Panc1 (cell line): Measurements from ENCODE around the gene PTPRE. TPM values are rescaled to one million over a fixed set of nuclear protein-coding genes. Genes with fewer than 3 reads are reported as not detected.

Experiments used
- ATAC-seq: fragments of 200-7000 bp; cut with Tn5 transposase; 2 replicates; pipeline ENCODE4 v1.9.1; 2020; ENCODE audit warnings: mild to moderate bottlenecking, moderate library complexity
- BruUV-seq: library from RNA; stranded (reverse); fragments of 400-500 nt; replicated peaks from 2 replicates; lab custom pipeline; 2021; lab: Mats Ljungman, UMichigan
- CTCF ChIA-PET: fragments of 300-600 bp; sonication (Branson Sonifier 250); formaldehyde crosslinking; loops from one replicate; lab custom pipeline; 2022; ENCODE audit warnings: antibody characterized with exemption; lab: Charles Lee
- POLR2A ChIA-PET: fragments of 300-600 bp; sonication (Branson Sonifier 250); formaldehyde crosslinking; loops from one replicate; lab custom pipeline; 2022; ENCODE audit warnings: antibody characterized with exemption; lab: Charles Lee
- DNase-seq: peaks from one replicate; pipeline ENCODE4 v3.0.0-alpha.2; 2010; ENCODE audit warnings: low read depth, low spot score
- H3K27ac ChIP-seq: 2 replicates; pipeline ENCODE4 v1.5.1; 2011; ENCODE audit warnings: mild to moderate bottlenecking, low read length, inconsistent platforms
- H3K27me3 ChIP-seq: fragments of 200-500 bp; sonication (Bioruptor generic); 2 replicates; pipeline ENCODE4 v1.6.0; 2014; ENCODE audit warnings: low read length, inconsistent platforms; ENCODE audit not compliant: control insufficient read depth, insufficient read depth
- H3K36me3 ChIP-seq: fragments of 200-500 bp; sonication (Bioruptor generic); 2 replicates; pipeline ENCODE4 v1.5.1; 2014; ENCODE audit warnings: inconsistent platforms, mild to moderate bottlenecking, low read length, moderate library complexity; ENCODE audit not compliant: control insufficient read depth, insufficient read depth
- H3K4me1 ChIP-seq: 2 replicates; pipeline ENCODE4 v1.5.1; 2011; ENCODE audit warnings: inconsistent platforms, mild to moderate bottlenecking, low read length, moderate library complexity; ENCODE audit not compliant: control insufficient read depth, insufficient read depth
- H3K4me3 ChIP-seq, 2 experiments: 2 replicates each; pipeline ENCODE4 v1.5.1; 2011 to 2012; ENCODE audit warnings: low read depth in 2 of 2, low read length in 2 of 2, mild to moderate bottlenecking in 2 of 2, inconsistent platforms in 1 of 2, moderate library complexity in 1 of 2
- H3K9me3 ChIP-seq: fragments of 200-500 bp; sonication (Bioruptor generic); 2 replicates; pipeline ENCODE4 v1.5.1; 2014; ENCODE audit warnings: low read depth, mild to moderate bottlenecking, inconsistent platforms, low read length, moderate library complexity; ENCODE audit not compliant: control insufficient read depth, insufficient read depth
- POLR2AphosphoS5 ChIP-seq: IDR thresholded peaks from 2 replicates; pipeline ENCODE4 v1.6.1; 2012; ENCODE audit warnings: mild to moderate bottlenecking, low read depth, low read length, moderate library complexity
- SIN3A ChIP-seq: IDR thresholded peaks from 2 replicates; pipeline ENCODE4 v1.6.1; 2012; ENCODE audit warnings: low read depth, mild to moderate bottlenecking, low read length, moderate library complexity, borderline replicate concordance; ENCODE audit not compliant: insufficient read depth
- TCF7L2 ChIP-seq: IDR thresholded peaks from 2 replicates; pipeline ENCODE4 v1.6.1; 2011; ENCODE audit warnings: mild to moderate bottlenecking, low read depth, low read length, inconsistent platforms
- in situ Hi-C: cut with HindIII; loops from 2 replicates; pipeline ENCODE4 v1.10.0; 2016; ENCODE audit warnings: low sequenced_read_pairs, low pct_unique_long_range_greater_than_20kb
- intact Hi-C: fragments of 100-400 bp; cut with micrococcal nuclease; formaldehyde crosslinking; loops from one replicate; pipeline ENCODE4 v1.10.0; 2022; ENCODE audit not compliant: unreplicated experiment
- total RNA-seq: library from RNA; stranded (reverse); gene quantifications from one replicate; pipeline ENCODE4 v1.2.1, GENCODE V29; 2021; ENCODE audit not compliant: unreplicated experiment
- TF ChIP-seq, protein P1 (sequence below), 2 experiments: IDR thresholded peaks; 2 replicates each; pipeline ENCODE4 v1.6.1; 2011 to 2012; ENCODE audit warnings: low read depth in 2 of 2, control low read depth in 1 of 2, low read length in 1 of 2, mild to moderate bottlenecking in 1 of 2, moderate library complexity in 1 of 2; ENCODE audit not compliant: insufficient read depth in 1 of 2
- TF ChIP-seq, protein P2 (sequence below): fragments of 450-650 bp; IDR thresholded peaks from 2 replicates; pipeline ENCODE4 v1.5.1; 2017; ENCODE audit warnings: mild to moderate bottlenecking

Gene PTPRE
- total RNA-seq, 1 experiment from 2014 or later, result 0.44 TPM

DNA sequence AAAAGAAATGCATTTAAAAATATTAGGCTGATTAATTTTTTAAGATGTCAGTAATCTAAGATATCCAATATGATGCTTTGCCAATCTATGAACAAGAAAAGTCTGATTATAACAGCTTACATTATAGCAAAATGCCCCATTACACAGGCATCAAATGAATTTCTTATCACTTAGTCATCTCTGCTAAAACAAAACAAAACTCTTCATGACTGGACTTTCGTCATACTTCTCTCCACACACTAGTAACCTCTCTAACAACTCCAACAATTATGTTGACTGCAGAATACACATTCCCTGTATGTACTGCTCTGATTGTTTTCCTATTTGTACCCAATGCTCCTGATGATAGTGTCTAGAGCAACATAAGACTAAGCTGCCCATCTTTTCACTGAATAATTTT lies 223.1 kb downstream of the PTPRE start:
- CTCF ChIA-PET, result no interaction called here

More for the DNA sequence above, 223.1 kb downstream of the PTPRE start:
- H3K4me3 ChIP-seq, result no peak overlapping the region
- peaks cover 5% of the 10 kb centered on the region; the same call in 1 of the 2 replicates for H3K36me3 ChIP-seq
- intact Hi-C loops (no loop called here), in situ Hi-C loops (no loop called here)
- no peaks in the 10 kb centered on the region for H3K9me3 ChIP-seq
- no TSS peak for BruUV-seq
- DNase-seq (no peak), ATAC-seq (no peak)
- TF ChIP-seq, protein P1, sequence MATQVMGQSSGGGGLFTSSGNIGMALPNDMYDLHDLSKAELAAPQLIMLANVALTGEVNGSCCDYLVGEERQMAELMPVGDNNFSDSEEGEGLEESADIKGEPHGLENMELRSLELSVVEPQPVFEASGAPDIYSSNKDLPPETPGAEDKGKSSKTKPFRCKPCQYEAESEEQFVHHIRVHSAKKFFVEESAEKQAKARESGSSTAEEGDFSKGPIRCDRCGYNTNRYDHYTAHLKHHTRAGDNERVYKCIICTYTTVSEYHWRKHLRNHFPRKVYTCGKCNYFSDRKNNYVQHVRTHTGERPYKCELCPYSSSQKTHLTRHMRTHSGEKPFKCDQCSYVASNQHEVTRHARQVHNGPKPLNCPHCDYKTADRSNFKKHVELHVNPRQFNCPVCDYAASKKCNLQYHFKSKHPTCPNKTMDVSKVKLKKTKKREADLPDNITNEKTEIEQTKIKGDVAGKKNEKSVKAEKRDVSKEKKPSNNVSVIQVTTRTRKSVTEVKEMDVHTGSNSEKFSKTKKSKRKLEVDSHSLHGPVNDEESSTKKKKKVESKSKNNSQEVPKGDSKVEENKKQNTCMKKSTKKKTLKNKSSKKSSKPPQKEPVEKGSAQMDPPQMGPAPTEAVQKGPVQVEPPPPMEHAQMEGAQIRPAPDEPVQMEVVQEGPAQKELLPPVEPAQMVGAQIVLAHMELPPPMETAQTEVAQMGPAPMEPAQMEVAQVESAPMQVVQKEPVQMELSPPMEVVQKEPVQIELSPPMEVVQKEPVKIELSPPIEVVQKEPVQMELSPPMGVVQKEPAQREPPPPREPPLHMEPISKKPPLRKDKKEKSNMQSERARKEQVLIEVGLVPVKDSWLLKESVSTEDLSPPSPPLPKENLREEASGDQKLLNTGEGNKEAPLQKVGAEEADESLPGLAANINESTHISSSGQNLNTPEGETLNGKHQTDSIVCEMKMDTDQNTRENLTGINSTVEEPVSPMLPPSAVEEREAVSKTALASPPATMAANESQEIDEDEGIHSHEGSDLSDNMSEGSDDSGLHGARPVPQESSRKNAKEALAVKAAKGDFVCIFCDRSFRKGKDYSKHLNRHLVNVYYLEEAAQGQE (IDR thresholded peaks at IDR 0.05; ENCODE audit: insufficient read depth in 1 of 2, low read depth in 2 of 2, low read length in 1 of 2), result no peak
- TF ChIP-seq POLR2AphosphoS5, result no peak
- TF ChIP-seq SIN3A, result no peak
- TF ChIP-seq TCF7L2, result no peak
- TF ChIP-seq, protein P2, sequence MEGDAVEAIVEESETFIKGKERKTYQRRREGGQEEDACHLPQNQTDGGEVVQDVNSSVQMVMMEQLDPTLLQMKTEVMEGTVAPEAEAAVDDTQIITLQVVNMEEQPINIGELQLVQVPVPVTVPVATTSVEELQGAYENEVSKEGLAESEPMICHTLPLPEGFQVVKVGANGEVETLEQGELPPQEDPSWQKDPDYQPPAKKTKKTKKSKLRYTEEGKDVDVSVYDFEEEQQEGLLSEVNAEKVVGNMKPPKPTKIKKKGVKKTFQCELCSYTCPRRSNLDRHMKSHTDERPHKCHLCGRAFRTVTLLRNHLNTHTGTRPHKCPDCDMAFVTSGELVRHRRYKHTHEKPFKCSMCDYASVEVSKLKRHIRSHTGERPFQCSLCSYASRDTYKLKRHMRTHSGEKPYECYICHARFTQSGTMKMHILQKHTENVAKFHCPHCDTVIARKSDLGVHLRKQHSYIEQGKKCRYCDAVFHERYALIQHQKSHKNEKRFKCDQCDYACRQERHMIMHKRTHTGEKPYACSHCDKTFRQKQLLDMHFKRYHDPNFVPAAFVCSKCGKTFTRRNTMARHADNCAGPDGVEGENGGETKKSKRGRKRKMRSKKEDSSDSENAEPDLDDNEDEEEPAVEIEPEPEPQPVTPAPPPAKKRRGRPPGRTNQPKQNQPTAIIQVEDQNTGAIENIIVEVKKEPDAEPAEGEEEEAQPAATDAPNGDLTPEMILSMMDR, result no peak
- no peaks in the 10 kb centered on the region for H3K27me3 ChIP-seq
- peaks cover 5% of the 10 kb centered on the region for H3K4me1 ChIP-seq
- POLR2A ChIA-PET, result no interaction called here
- H3K27ac ChIP-seq, result no peak overlapping the region

Other genes starting within 250 kb of the PTPRE start
- gene FOXI2, start 169.9 kb upstream of the PTPRE start, total RNA-seq, result not detected
- gene CLRN3, start 14.2 kb upstream of the PTPRE start, total RNA-seq, result not detected
- 151 TPM for gene MKI67, start 219.3 kb downstream of the PTPRE start, total RNA-seq